Keratinocyte (primary cell): Measurements from ENCODE around the gene PIR. TPM values are rescaled to one million over a fixed set of nuclear protein-coding genes. Genes with fewer than 3 reads are reported as not detected.

Experiments used
- DNase-seq: peaks from one replicate; pipeline ENCODE4 v3.0.0-alpha.2; 2011; ENCODE audit warnings: low read depth, missing footprints, low spot score
- FAIRE-seq: peaks from 2 replicates; lab custom pipeline; 2011; peaks lifted over from hg19 to GRCh38; lab: Jason Lieb, UNC
- H2AFZ ChIP-seq: 2 replicates; pipeline ENCODE4 v1.6.0; 2012; ENCODE audit warnings: low read length, control low read depth, inconsistent platforms; ENCODE audit not compliant: control insufficient read depth
- H3K27ac ChIP-seq: 2 replicates; pipeline ENCODE4 v1.5.1; 2011; ENCODE audit warnings: low read length; ENCODE audit not compliant: control insufficient read depth, insufficient read depth
- H3K27me3 ChIP-seq: 3 replicates; pipeline ENCODE4 v1.6.0; 2011; ENCODE audit warnings: low read length; ENCODE audit not compliant: control insufficient read depth, insufficient read depth; ENCODE audit errors: extremely low read depth
- H3K36me3 ChIP-seq, 2 experiments: 2 replicates in 1 of 2; 3 replicates in 1 of 2; pipeline ENCODE4 v1.5.1; 2011; ENCODE audit warnings: low read length in 2 of 2, mild to moderate bottlenecking in 1 of 2; ENCODE audit not compliant: control insufficient read depth in 2 of 2, insufficient read depth in 2 of 2; ENCODE audit errors: extremely low read depth in 1 of 2
- H3K4me1 ChIP-seq: 3 replicates; pipeline ENCODE4 v1.5.1; 2011; ENCODE audit warnings: low read length; ENCODE audit not compliant: control insufficient read depth, insufficient read depth; ENCODE audit errors: extremely low read depth
- H3K4me2 ChIP-seq: 3 replicates; pipeline ENCODE4 v1.6.0; 2011; ENCODE audit warnings: low read depth, low read length; ENCODE audit not compliant: control insufficient read depth, insufficient read depth; ENCODE audit errors: extremely low read depth
- H3K4me3 ChIP-seq, 3 experiments: fragments of 200-600 bp in 1 of 3; sonication (generic) in 1 of 3; 2 replicates in 2 of 3; 3 replicates in 1 of 3; pipeline ENCODE4 v1.5.1; 2011 to 2016; ENCODE audit warnings: low read length in 3 of 3, mild to moderate bottlenecking in 3 of 3, control low read depth in 2 of 3, inconsistent platforms in 1 of 3, low read depth in 1 of 3, mixed read lengths in 1 of 3, mixed run types in 1 of 3, moderate library complexity in 1 of 3; ENCODE audit not compliant: control insufficient read depth in 2 of 3, insufficient read depth in 2 of 3; ENCODE audit errors: extremely low read depth in 1 of 3
- H3K79me2 ChIP-seq: 2 replicates; pipeline ENCODE4 v1.6.0; 2012; ENCODE audit warnings: low read length; ENCODE audit not compliant: control insufficient read depth, insufficient read depth
- H3K9ac ChIP-seq: 3 replicates; pipeline ENCODE4 v1.6.0; 2011; ENCODE audit warnings: low read length; ENCODE audit not compliant: control insufficient read depth, insufficient read depth; ENCODE audit errors: extremely low read depth
- H3K9me1 ChIP-seq: 3 replicates; pipeline ENCODE4 v1.6.0; 2011; ENCODE audit warnings: low read length; ENCODE audit not compliant: control insufficient read depth, insufficient read depth; ENCODE audit errors: extremely low read depth
- H3K9me3 ChIP-seq: 2 replicates; pipeline ENCODE4 v1.5.1; 2012; ENCODE audit warnings: low read depth, low read length; ENCODE audit not compliant: control insufficient read depth
- H4K20me1 ChIP-seq: 3 replicates; pipeline ENCODE4 v1.6.0; 2011; ENCODE audit warnings: low read length; ENCODE audit not compliant: control insufficient read depth, insufficient read depth; ENCODE audit errors: extremely low read depth
- CTCF ChIP-seq, 3 experiments: IDR thresholded peaks in 1 of 3; conservative IDR thresholded peaks in 1 of 3; optimal IDR thresholded peaks in 1 of 3; 2 replicates in 2 of 3; 3 replicates in 1 of 3; pipeline versions ENCODE3 to v1.5.1; 2011; ENCODE audit warnings: low read length in 3 of 3, mild to moderate bottlenecking in 3 of 3, moderate library complexity in 2 of 3, control low read depth in 1 of 3, inconsistent platforms in 1 of 3; ENCODE audit not compliant: insufficient read depth in 2 of 3; ENCODE audit errors: extremely low read depth in 1 of 3
- EZH2 ChIP-seq: IDR thresholded peaks from one replicate; pipeline ENCODE4 v1.6.1; 2012; ENCODE audit warnings: inconsistent platforms, mild to moderate bottlenecking, low read length, moderate library complexity
- dilution Hi-C: fragments of 300-500 bp; cut with MboI; formaldehyde crosslinking; loops from one replicate; pipeline ENCODE4 v1.7.0; 2020; ENCODE audit warnings: low sequenced_read_pairs; ENCODE audit not compliant: extremely low pct_ligation_motif_present
- polyA plus RNA-seq, 5 experiments: library from polyadenylated mRNA; depleted of rRNA in 3 of 5; stranded (reverse) in 3 of 5; stranded (forward) in 1 of 5; unstranded in 1 of 5; fragments of >200 nt; gene quantifications; 1 replicate in 1 of 5; 2 replicates in 3 of 5; 3 replicates in 1 of 5; pipeline versions ENCODE4 v1.2.1 to v1.2.3, GENCODE V29; 2011 to 2012; ENCODE audit warnings: missing spikeins in 2 of 5, low read depth in 1 of 5, low replicate concordance in 1 of 5

The PIR gene
- polyA plus RNA-seq, 1 donor (not counting 4 experiments of a cell fraction or from before 2014, with no cell fraction given) = 23.2 TPM

- Histone ChIP-seq H3K27ac (no peak overlapping the region), H3K4me3 (no peak overlapping the region), H3K9ac (no peak overlapping the region), H3K79me2 (no peaks in the 10 kb centered on the region), H3K27me3 (no peaks in the 10 kb centered on the region), H2AFZ (peak overlapping the region; percentile 23), H3K4me2 (no peak overlapping the region), H3K36me3 (no peaks in the 10 kb centered on the region), H3K9me3 (no peaks in the 10 kb centered on the region), H3K4me1 (peaks cover 21% of the 10 kb centered on the region), H4K20me1 (no peaks in the 10 kb centered on the region), H3K9me1 (no peaks in the 10 kb centered on the region)
- TF ChIP-seq EZH2 (no peak), CTCF (optimal IDR thresholded peaks at IDR 0.05 in 1 of 3, IDR thresholded peaks at IDR 0.05 in 1 of 3, conservative IDR thresholded peaks at IDR 0.05 in 1 of 3; ENCODE audit: extremely low read depth in 1 of 3, insufficient read depth in 2 of 3, low read length in 3 of 3) (no peak)
- dilution Hi-C loops = no loop called here
- no peak for DNase-seq
- peak; percentile 26 for FAIRE-seq
These were observed 3.7 kb upstream of the PIR start for GRCh38 chrX:15496824-15497223.

DNA sequence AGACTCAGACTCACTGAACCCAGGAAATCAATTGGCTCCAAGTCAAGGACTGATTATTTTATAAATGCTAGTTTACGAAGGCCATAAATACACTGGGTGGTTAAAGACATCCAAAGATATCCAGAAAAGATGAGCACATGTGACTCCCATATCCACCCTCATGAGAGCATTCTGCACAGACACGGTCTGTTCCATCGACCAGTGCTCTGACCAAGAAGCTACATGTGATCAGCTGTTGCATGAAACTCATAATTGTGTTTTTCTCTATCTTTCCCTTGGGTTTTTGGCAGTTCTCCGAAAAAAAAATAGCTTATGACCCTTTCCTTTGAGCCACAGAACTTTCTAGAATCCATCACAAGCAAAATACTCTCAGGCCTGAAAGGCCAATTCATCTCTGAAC, 2.7 kb upstream of the PIR start:
- Histone ChIP-seq H4K20me1 (no peaks in the 10 kb centered on the region), H3K9me3 (no peaks in the 10 kb centered on the region), H3K9me1 (no peaks in the 10 kb centered on the region), H3K4me3 (no peak overlapping the region), H3K27ac (no peak overlapping the region), H3K27me3 (no peaks in the 10 kb centered on the region), H3K79me2 (no peaks in the 10 kb centered on the region), H3K4me1 (peaks cover 21% of the 10 kb centered on the region), H3K9ac (no peak overlapping the region), H3K4me2 (no peak overlapping the region), H2AFZ (no peak overlapping the region), H3K36me3 (no peaks in the 10 kb centered on the region)
- dilution Hi-C loops = no loop called here
- FAIRE-seq (no peak), DNase-seq (no peak)
- TF ChIP-seq CTCF (optimal IDR thresholded peaks at IDR 0.05 in 1 of 3, IDR thresholded peaks at IDR 0.05 in 1 of 3, conservative IDR thresholded peaks at IDR 0.05 in 1 of 3; ENCODE audit: extremely low read depth in 1 of 3, insufficient read depth in 2 of 3, low read length in 3 of 3) (no peak), EZH2 (no peak)
